Activated T-helper 2 cell treated with anti-CD3 and anti-CD28 coated beads, Interferon-gamma antibody, Interleukin-2, Interleukin-4, amounts not matched to agents 10 μg/mL and 5 μg/mL and 100 μg/mL, durations not matched to agents 14 hours and 24 hours and 36 hours (primary cell): ENCODE results near the gene NANOG. TPM values are rescaled to one million over a fixed set of nuclear protein-coding genes. Genes with fewer than 3 reads are reported as not detected.
"Not testable (repeated sequence)": the region's sequence is repeated elsewhere in the genome, so short reads cannot be mapped to it uniquely, and the experiment has no call there.

Experiments used
- DNase-seq: peaks from one replicate; pipeline ENCODE4 v3.0.0; 2021; ENCODE audit warnings: low spot score
- H3K27ac Mint-ChIP-seq: one replicate; pipeline ENCODE4 v1.8.0; 2021; ENCODE audit warnings: mixed read lengths
- H3K27me3 Mint-ChIP-seq: one replicate; pipeline ENCODE4 v1.8.0; 2021; ENCODE audit warnings: low read depth, mixed read lengths
- H3K36me3 Mint-ChIP-seq: one replicate; pipeline ENCODE4 v1.8.0; 2021; ENCODE audit warnings: low read depth, mixed read lengths
- H3K4me1 Mint-ChIP-seq: one replicate; pipeline ENCODE4 v1.8.0; 2021; ENCODE audit warnings: low read depth, mixed read lengths
- H3K4me3 Mint-ChIP-seq: one replicate; pipeline ENCODE4 v1.8.0; 2021; ENCODE audit warnings: low read depth, mild to moderate bottlenecking, moderate library complexity, mixed read lengths
- H3K9me3 Mint-ChIP-seq: one replicate; pipeline ENCODE4 v1.8.0; 2021; ENCODE audit warnings: mixed read lengths
- intact Hi-C: fragments of 100-400 bp; cut with micrococcal nuclease; formaldehyde crosslinking; loops from one replicate; pipeline ENCODE4 v1.15.1; 2023
- total RNA-seq: library from RNA; stranded (reverse); gene quantifications from 2 replicates; pipeline ENCODE4 v1.2.3, GENCODE V29; 2022

The NANOG gene
- total RNA-seq, 1 donor from 2014 or later: not detected

DNA sequence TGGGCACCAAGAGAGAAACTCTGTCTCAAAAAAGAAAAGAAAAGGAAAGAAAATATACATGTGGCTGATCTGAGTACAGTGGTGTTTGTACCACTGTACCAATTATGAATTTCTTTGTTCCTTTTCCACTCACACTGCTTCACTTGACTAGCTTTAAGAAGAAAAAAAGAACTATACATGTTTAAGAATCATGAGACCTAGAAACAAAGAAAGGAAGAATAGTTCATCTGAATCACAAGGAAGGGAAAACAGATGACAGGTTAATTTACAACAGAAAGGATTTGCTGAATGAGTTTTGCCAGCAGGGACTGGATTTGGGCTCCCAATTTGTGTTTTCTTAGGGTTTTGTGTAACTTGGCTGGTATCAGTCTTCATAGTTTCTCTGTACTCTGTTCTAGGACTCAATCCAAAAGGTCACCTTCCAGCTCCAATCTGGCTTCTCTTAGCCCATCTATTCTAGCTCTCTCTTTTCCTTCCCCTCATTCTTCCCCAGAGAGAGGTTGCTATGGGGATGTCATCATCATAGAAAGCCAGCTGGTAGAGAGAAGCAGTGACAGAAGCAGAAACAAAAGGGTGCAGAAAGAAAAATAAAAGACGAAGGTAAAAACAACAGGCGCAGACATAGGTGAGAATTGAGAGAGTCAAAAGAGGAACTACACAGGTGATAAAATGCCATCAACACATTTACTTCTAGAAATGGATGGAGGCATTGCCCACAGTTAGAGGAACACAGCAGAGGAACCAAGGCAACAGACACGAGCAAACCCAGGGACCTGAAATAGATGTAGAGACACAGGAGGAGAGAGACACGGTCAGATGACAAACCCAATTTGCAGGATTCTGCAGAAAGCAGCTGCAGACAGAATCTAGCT lies 58.3 kb downstream of the NANOG start:
- DNase-seq, H3K36me3 Mint-ChIP-seq, H3K4me3 Mint-ChIP-seq, H3K4me1 Mint-ChIP-seq, H3K9me3 Mint-ChIP-seq, H3K27ac Mint-ChIP-seq, intact Hi-C loops: not testable (repeated sequence)
- H3K27me3 Mint-ChIP-seq: peaks cover 20% of the 10 kb centered on the region

DNA sequence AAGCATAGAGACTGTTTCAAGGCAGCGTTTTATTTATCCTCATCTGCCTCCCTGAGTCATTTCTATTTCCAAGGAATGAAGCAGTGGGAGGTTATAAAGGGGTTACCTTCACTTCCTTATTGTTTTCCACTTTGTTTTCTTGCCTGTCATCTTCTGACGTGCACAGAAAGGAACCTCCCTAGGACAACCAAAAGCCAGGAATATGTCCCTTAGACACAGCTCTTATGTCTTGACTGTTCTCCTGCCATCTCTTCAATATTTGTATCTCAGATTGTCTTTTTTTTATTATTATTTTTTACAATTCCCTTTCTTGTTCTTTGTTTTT lies 58.9 kb downstream of the NANOG start:
- H3K4me3 Mint-ChIP-seq, H3K27ac Mint-ChIP-seq, H3K9me3 Mint-ChIP-seq, DNase-seq, H3K36me3 Mint-ChIP-seq, intact Hi-C loops, H3K4me1 Mint-ChIP-seq: not testable (repeated sequence)
- H3K27me3 Mint-ChIP-seq: peaks cover 23% of the 10 kb centered on the region

Other genes starting within 250 kb of the NANOG start
- gene APOBEC1, start 123.5 kb upstream of the NANOG start, total RNA-seq: not detected in 2 replicates
- not detected in 2 replicates for gene GDF3, start 93.6 kb upstream of the NANOG start, total RNA-seq
- gene DPPA3, start 78.0 kb upstream of the NANOG start, total RNA-seq: not detected in 2 replicates
- not detected in 2 replicates for gene CLEC4C, start 42.0 kb upstream of the NANOG start, total RNA-seq
- not detected in 2 replicates for gene NANOGNB, start 24.2 kb upstream of the NANOG start, total RNA-seq
- gene SLC2A14, start 83.5 kb downstream of the NANOG start, total RNA-seq: 0.05 and 0.07 TPM in 2 replicates
- 456 and 474 TPM in 2 replicates for gene SLC2A3, start 146.8 kb downstream of the NANOG start, total RNA-seq
- gene FOXJ2, start 243.3 kb downstream of the NANOG start, total RNA-seq: 16.5 and 16.8 TPM in 2 replicates